ENCODE measurements around the gene POU4F1. TPM values are rescaled to one million over a fixed set of nuclear protein-coding genes. Genes with fewer than 3 reads are reported as not detected.
A peak's percentile ranks its signal among the peaks of the same experiment; 100 is the strongest.

POU4F1 gene
- total RNA-seq, 4 donors from 2014 or later: not detected

DNA sequence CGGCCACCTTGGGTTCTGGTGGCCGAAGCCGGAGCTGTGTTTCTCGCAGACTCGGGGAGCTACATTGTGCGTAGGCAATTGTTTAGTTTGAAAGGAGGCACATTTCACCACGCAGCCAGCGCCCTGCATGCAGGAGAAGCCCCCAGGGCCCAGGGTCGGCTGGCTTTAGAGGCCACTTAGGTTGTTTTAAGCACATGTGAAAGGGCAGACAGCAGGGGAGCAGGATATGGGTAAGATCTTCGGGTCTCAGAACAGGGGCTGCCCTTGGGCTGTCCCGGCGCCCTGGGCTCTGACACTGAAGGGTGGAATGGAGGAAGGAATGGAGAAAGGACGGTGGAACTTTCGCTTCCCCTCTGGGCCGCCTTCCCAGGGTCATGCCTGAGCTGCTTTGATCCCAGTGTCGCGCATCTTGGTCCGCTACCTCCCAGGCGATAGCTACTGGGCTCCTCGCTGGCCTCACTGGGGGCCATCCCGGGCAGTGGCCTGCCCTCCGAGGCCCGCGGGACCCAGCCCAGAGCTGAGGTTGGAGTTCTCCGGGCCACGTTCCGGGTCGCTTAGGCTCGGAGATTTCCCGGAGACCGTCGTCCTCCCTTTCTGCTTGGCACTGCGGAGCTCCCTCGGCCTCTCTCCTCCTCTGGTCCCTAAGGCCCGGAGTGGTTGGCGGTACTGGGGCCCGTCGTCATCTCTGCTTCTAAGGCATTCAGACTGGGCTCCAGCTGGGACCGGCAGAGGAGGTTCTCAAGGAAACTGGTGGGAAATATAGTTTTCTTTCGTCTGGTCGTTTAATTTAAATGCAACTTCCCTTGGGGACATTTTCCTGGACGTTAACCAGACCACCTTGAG is 4.3 kb upstream of the POU4F1 start:
- no peak for TF ChIP-seq POLR2A (IDR thresholded peaks at IDR 0.05)
- TF ChIP-seq, protein P1, sequence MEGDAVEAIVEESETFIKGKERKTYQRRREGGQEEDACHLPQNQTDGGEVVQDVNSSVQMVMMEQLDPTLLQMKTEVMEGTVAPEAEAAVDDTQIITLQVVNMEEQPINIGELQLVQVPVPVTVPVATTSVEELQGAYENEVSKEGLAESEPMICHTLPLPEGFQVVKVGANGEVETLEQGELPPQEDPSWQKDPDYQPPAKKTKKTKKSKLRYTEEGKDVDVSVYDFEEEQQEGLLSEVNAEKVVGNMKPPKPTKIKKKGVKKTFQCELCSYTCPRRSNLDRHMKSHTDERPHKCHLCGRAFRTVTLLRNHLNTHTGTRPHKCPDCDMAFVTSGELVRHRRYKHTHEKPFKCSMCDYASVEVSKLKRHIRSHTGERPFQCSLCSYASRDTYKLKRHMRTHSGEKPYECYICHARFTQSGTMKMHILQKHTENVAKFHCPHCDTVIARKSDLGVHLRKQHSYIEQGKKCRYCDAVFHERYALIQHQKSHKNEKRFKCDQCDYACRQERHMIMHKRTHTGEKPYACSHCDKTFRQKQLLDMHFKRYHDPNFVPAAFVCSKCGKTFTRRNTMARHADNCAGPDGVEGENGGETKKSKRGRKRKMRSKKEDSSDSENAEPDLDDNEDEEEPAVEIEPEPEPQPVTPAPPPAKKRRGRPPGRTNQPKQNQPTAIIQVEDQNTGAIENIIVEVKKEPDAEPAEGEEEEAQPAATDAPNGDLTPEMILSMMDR (IDR thresholded peaks at IDR 0.05): no peak
- Histone ChIP-seq H3K36me3 (no peaks in the 10 kb centered on the region), H3K9me3 (no peaks in the 10 kb centered on the region), H3K4me3 (peak overlapping the region in 2 of 4 donors; percentile 17 to 47), H3K27ac (no peak overlapping the region), H3K4me1 (peaks cover 26 to 62% (median 33%) of the 10 kb centered on the region in 3 donors), H3K27me3 (peaks cover 15 to 94% (median 50%) of the 10 kb centered on the region in 4 donors)
- WGBS, 2 donors: 25 to 28% methylated on average over 12 of the region's 42 CpGs
- intact Hi-C loops (cut with DNase I): no loop called here
- DNase-seq: no peak

- no peak for TF ChIP-seq POLR2A (IDR thresholded peaks at IDR 0.05)
- TF ChIP-seq, protein P1 (IDR thresholded peaks at IDR 0.05): no peak
- DNase-seq: no peak
- Histone ChIP-seq H3K9me3 (no peaks in the 10 kb centered on the region), H3K4me3 (peak overlapping the region in 1 of 4 donors; percentile 47), H3K27me3 (peaks cover 16 to 94% (median 50%) of the 10 kb centered on the region in 4 donors), H3K4me1 (peaks cover 30 to 67% (median 34%) of the 10 kb centered on the region in 3 donors), H3K36me3 (no peaks in the 10 kb centered on the region), H3K27ac (no peak overlapping the region)
- 17 to 19% methylated on average over 15 to 23 of the region's 30 CpGs for WGBS, 2 donors
- intact Hi-C loops (cut with DNase I): no loop called here
Observed at GRCh38 chr13:78606471-78607408, 3.4 kb upstream of the POU4F1 start.

DNA sequence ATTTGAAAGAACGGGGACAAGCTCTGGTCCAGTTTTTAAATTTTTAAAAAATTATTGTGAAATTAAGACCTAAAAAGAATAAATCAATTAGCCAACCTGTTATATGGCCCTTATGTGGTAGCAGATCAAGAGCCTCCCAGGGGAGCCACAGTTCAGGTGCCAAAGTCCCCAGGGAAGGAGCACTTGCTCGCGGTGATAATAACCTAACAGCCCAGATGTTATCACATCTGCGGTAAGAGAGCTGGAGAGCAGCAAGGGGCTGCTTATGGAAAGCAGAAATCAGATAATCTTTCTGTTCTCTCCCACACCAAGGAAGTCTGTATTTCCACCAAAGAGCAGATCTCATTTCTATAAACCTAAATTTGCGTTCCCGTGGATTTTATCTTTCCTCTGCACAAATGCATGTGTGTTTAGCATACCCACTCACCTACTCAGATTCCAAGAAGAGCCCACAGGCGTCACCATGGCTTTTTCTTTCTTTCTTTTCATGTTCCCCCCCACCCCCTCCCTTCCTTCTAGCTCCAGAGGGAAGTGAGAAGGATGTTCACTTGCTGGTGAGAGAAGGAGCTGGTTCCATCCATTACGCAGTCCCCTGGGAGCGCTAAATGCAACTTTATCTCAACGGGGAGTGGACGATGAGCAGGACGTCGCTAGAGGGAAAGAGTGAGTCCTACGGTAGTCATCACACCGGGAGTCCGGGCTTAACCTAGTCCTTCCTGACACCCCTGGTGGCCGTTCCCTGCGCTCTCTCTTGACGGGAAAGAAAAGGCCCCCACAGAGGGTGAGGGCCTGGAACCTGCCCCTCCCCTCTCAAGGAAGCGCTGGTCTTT is 1.6 kb upstream of the POU4F1 start:
- intact Hi-C loops (cut with DNase I): no loop called here
- Histone ChIP-seq H3K36me3 (no peaks in the 10 kb centered on the region), H3K27me3 (peaks cover 23 to 98% (median 64%) of the 10 kb centered on the region in 4 donors), H3K4me3 (no peak overlapping the region), H3K27ac (no peak overlapping the region), H3K4me1 (peaks cover 36 to 70% (median 41%) of the 10 kb centered on the region in 3 donors), H3K9me3 (no peaks in the 10 kb centered on the region)
- TF ChIP-seq, protein P1 (IDR thresholded peaks at IDR 0.05): no peak
- no peak for TF ChIP-seq POLR2A (IDR thresholded peaks at IDR 0.05)
- no peak for DNase-seq
- 10 to 11% methylated on average over 14 to 17 of the region's 20 CpGs for WGBS, 2 donors

GRCh38 chr13:78602561-78603239 is 652 bp downstream of the POU4F1 start:
- 3 to 7% methylated on average over 30 of the region's 51 CpGs for WGBS, 2 donors
- no peaks in the 10 kb centered on the region for H3K9me3 ChIP-seq
- peak overlapping the region; percentile 7 to 59 (median 30) for H3K4me3 ChIP-seq
- H3K36me3 ChIP-seq: no peaks in the 10 kb centered on the region
- H3K27ac ChIP-seq: no peak overlapping the region
- DNase-seq: no peak
- H3K27me3 ChIP-seq: peaks cover 20 to 98% (median 60%) of the 10 kb centered on the region in 4 donors
- peaks cover 20 to 47% (median 22%) of the 10 kb centered on the region in 3 donors for H3K4me1 ChIP-seq
- TF ChIP-seq, protein P1 (IDR thresholded peaks at IDR 0.05): no peak
- no peak for TF ChIP-seq POLR2A (IDR thresholded peaks at IDR 0.05)
- intact Hi-C loops (cut with DNase I): no loop called here
